Transverse colon (tissue), 4 donors: ENCODE results near the gene VMP1. TPM values are rescaled to one million over a fixed set of nuclear protein-coding genes. Genes with fewer than 3 reads are reported as not detected.
A peak's percentile ranks its signal among the peaks of the same experiment; 100 is the strongest.

Experiments
- DNase-seq: peaks from one replicate; pipeline ENCODE4 v3.0.0-alpha.2; 2019
- H3K27ac ChIP-seq, 4 donors: fragments of 200-600 bp; sonication (generic); 2 replicates each; pipeline ENCODE4 v1.5.1; 2016 to 2018; ENCODE audit warnings: inconsistent platforms in 4 of 4
- H3K27me3 ChIP-seq: fragments of 200-600 bp; sonication (generic); 2 replicates; pipeline ENCODE4 v1.5.1; 2017; ENCODE audit warnings: inconsistent platforms
- H3K36me3 ChIP-seq, 4 donors: fragments of 200-600 bp; sonication (generic); 2 replicates each; pipeline ENCODE4 v1.5.1; 2017 to 2019; ENCODE audit warnings: inconsistent platforms in 4 of 4
- H3K4me1 ChIP-seq, 4 donors: fragments of 200-600 bp; sonication (generic); 2 replicates each; pipeline ENCODE4 v1.5.1; 2017 to 2020; ENCODE audit warnings: inconsistent platforms in 4 of 4
- H3K4me3 ChIP-seq, 4 donors: fragments of 200-600 bp; sonication (generic); 1 replicate in 1 of 4; 2 replicates in 3 of 4; pipeline versions ENCODE4 v1.5.1 to v1.6.1; 2017 to 2019; ENCODE audit warnings: inconsistent platforms in 4 of 4
- H3K9me3 ChIP-seq, 2 donors: fragments of 200-600 bp; sonication (generic); 2 replicates each; pipeline ENCODE4 v1.5.1; 2017 to 2019; ENCODE audit warnings: inconsistent platforms in 2 of 2
- EP300 ChIP-seq: sonication (generic); formaldehyde crosslinking; IDR thresholded peaks from one replicate; pipeline ENCODE4 v1.6.1; 2017; ENCODE audit warnings: antibody characterized with exemption, low read depth
- POLR2A ChIP-seq: fragments of 450-650 bp; IDR thresholded peaks from one replicate; pipeline ENCODE4 v1.6.1; 2016; ENCODE audit warnings: antibody characterized with exemption, mild to moderate bottlenecking, moderate library complexity
- POLR2AphosphoS5 ChIP-seq, 3 donors: sonication (generic); formaldehyde crosslinking; IDR thresholded peaks; one replicate each; pipeline ENCODE4 v1.6.1; 2016; ENCODE audit warnings: antibody characterized with exemption in 3 of 3
- WGBS, 2 donors: methylation state at CpG; one replicate each; pipeline ENCODE4 v1.1.5; 2018; ENCODE audit warnings: low coverage in 1 of 2; 5-methylcytosine and 5-hydroxymethylcytosine counted together
- in situ Hi-C, 4 donors: fragments of 200-750 bp; cut with MboI; loops; one replicate each; pipeline versions ENCODE4 v1.15.0 to v1.15.1; 2017; ENCODE audit warnings: low sequenced_read_pairs in 3 of 4, low pct_ligation_motif_present in 1 of 4, low pct_unique_long_range_greater_than_20kb in 1 of 4
- intact Hi-C: fragments of 100-400 bp; cut with DNase I; formaldehyde crosslinking; loops from one replicate; pipeline ENCODE4 v1.15.1; 2023; ENCODE audit warnings: low total_unique reads
- total RNA-seq, 4 donors: library from RNA; depleted of rRNA; stranded (reverse); fragments of >200 nt; gene quantifications; one replicate each; pipeline ENCODE4 v1.1.0, GENCODE V29; 2016
- TF ChIP-seq, protein P1 (sequence below), 5 experiments: fragments of 200-600 bp in 3 of 5; fragments of 450-650 bp in 2 of 5; sonication (generic) in 3 of 5; IDR thresholded peaks; 1 replicate in 2 of 5; 2 replicates in 3 of 5; pipeline ENCODE4 v1.5.1; 2016 to 2017; ENCODE audit warnings: antibody characterized with exemption in 5 of 5, inconsistent platforms in 3 of 5, mild to moderate bottlenecking in 2 of 5, moderate library complexity in 1 of 5

The VMP1 gene
- total RNA-seq, 4 donors from 2014 or later = 136 to 547 (median 339) TPM

DNA sequence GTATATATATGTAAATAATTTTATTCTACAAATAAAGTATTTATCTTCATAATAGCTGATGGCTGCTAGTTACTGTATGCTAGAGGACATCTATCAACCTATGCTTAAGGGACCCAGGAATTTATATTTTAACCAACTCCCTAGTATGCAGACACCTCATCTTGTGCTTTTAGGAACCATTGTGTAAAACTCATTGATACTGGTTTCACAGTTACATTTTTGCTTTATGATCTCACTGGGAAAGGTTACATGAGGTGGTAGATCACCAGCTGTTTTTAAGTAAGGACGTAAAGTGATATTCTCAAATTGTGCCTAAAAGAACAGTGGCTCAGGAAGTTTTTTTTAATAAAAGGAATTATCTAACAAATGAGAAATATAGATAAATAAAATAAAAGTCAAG, 56.4 kb downstream of the VMP1 start:
- 78 to 80% methylated on average over 1 of the region's 1 CpG for WGBS, 2 donors
- TF ChIP-seq POLR2A = no peak
- TF ChIP-seq, protein P1, sequence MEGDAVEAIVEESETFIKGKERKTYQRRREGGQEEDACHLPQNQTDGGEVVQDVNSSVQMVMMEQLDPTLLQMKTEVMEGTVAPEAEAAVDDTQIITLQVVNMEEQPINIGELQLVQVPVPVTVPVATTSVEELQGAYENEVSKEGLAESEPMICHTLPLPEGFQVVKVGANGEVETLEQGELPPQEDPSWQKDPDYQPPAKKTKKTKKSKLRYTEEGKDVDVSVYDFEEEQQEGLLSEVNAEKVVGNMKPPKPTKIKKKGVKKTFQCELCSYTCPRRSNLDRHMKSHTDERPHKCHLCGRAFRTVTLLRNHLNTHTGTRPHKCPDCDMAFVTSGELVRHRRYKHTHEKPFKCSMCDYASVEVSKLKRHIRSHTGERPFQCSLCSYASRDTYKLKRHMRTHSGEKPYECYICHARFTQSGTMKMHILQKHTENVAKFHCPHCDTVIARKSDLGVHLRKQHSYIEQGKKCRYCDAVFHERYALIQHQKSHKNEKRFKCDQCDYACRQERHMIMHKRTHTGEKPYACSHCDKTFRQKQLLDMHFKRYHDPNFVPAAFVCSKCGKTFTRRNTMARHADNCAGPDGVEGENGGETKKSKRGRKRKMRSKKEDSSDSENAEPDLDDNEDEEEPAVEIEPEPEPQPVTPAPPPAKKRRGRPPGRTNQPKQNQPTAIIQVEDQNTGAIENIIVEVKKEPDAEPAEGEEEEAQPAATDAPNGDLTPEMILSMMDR (IDR thresholded peaks at IDR 0.05) = no peak
- no peak for TF ChIP-seq EP300
- no peak for TF ChIP-seq POLR2AphosphoS5 (IDR thresholded peaks at IDR 0.05)
- in situ Hi-C loops (no loop called here), intact Hi-C loops (no loop called here)
- peak overlapping the region in 2 of 4 donors; percentile 5 to 37 for H3K27ac ChIP-seq
- H3K4me1 ChIP-seq = peaks cover 0 to 18% (median 0%) of the 10 kb centered on the region in 4 donors
- H3K36me3 ChIP-seq = peaks cover 0 to 17% (median 6%) of the 10 kb centered on the region in 4 donors
- no peaks in the 10 kb centered on the region for H3K27me3 ChIP-seq
- no peak overlapping the region for H3K4me3 ChIP-seq
- no peaks in the 10 kb centered on the region for H3K9me3 ChIP-seq
- no peak for DNase-seq

DNA sequence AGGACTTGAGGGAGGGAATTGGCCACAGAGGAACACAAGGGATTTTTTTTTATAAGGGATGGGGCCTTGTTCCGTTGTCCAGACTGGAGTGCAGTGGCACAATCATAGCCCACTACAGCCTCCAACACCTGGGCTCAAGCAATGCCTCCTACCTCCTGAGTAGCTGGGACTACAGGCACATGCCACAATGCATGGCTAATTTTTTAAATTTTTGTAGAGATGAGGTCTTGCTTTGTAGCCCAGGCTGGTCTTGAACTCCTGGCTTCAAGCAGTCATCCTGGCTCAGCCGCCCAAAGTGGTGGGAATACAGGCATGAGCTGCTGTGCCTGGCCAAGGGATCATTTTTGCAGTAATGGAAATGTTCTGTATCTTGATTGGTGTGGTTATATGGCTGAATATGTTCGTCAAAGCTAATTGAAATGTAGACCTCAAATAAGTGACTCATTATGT, 56.9 kb downstream of the VMP1 start:
- WGBS, 2 donors = 60 to 85% methylated on average over 1 to 3 of the region's 3 CpGs
- Histone ChIP-seq H3K36me3 (peaks cover 0 to 13% (median 6%) of the 10 kb centered on the region in 4 donors), H3K4me3 (no peak overlapping the region), H3K27ac (peak overlapping the region in 3 of 4 donors; percentile 5 to 37 (median 29)), H3K9me3 (no peaks in the 10 kb centered on the region), H3K27me3 (no peaks in the 10 kb centered on the region), H3K4me1 (peaks cover 0 to 18% (median 0%) of the 10 kb centered on the region in 4 donors)
- intact Hi-C loops (no loop called here), in situ Hi-C loops (no loop called here)
- TF ChIP-seq, protein P1 (IDR thresholded peaks at IDR 0.05) = no peak
- TF ChIP-seq EP300 (no peak), POLR2A (no peak), POLR2AphosphoS5 (IDR thresholded peaks at IDR 0.05) (no peak)
- DNase-seq = no peak

DNA sequence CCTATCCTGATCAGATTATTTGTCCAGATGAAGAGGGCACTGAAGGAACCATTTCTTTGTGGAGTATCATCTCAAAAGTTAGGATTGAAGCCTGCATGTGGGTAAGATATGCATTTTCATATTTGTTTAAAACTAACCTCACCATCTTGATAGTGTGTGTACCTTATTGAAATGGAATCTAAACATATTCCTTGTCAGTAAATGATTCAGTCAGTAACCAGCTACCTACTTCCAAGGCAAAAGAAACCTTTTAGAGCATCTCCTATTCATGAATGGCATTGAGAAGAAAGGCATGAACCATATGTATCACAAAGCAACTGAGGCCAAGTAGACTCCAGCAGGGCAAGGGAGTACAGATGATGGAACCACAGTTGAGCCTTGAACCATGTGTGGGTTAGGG, 57.6 kb downstream of the VMP1 start:
- intact Hi-C loops (no loop called here), in situ Hi-C loops (no loop called here)

DNA sequence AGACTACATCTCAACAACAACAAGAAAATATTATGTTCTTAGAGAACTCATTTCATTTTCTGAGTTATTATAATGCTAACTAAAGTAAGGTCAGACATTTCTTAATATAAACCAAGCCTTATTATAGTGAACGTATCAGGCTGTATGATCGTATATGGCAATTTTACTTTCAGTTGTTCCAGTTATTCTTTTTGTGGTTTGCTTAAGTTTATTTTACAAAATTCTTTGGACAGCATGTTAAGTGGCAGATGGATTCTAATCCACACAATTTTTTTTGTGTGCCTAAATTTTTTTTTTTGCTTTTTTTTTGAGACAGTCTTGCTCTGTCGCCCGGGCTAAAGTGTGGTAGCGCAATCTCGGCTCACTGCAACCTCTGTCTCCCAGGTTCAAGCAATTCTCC, 59.0 kb downstream of the VMP1 start:
- intact Hi-C loops = no loop called here
- Histone ChIP-seq H3K36me3 (peaks cover 0 to 7% (median 0%) of the 10 kb centered on the region in 4 donors), H3K27ac (peak overlapping the region in 3 of 4 donors; percentile 36 to 50 (median 48)), H3K9me3 (no peaks in the 10 kb centered on the region), H3K4me1 (peaks cover 0 to 17% (median 0%) of the 10 kb centered on the region in 4 donors), H3K27me3 (no peaks in the 10 kb centered on the region), H3K4me3 (no peak overlapping the region)
- in situ Hi-C loops = no loop called here
- TF ChIP-seq, protein P1 (IDR thresholded peaks at IDR 0.05) = no peak
- WGBS, 2 donors = 71 to 100% methylated on average over 2 to 6 of the region's 6 CpGs
- DNase-seq = no peak

More for the DNA sequence above, 57.6 kb downstream of the VMP1 start:
- no peak overlapping the region for H3K4me3 ChIP-seq
- no peaks in the 10 kb centered on the region for H3K9me3 ChIP-seq
- no peak overlapping the region for H3K27ac ChIP-seq
- TF ChIP-seq POLR2A = no peak
- TF ChIP-seq, protein P1 (IDR thresholded peaks at IDR 0.05) = no peak
- no peak for TF ChIP-seq EP300
- no peak for TF ChIP-seq POLR2AphosphoS5 (IDR thresholded peaks at IDR 0.05)
- no peaks in the 10 kb centered on the region for H3K27me3 ChIP-seq
- H3K4me1 ChIP-seq = peaks cover 0 to 18% (median 0%) of the 10 kb centered on the region in 4 donors
- H3K36me3 ChIP-seq = peaks cover 0 to 11% (median 5%) of the 10 kb centered on the region in 4 donors
- no peak for DNase-seq
